ENCODE measurements around the gene TARS1. TPM values are rescaled to one million over a fixed set of nuclear protein-coding genes. Genes with fewer than 3 reads are reported as not detected.
"Not testable (repeated sequence)": the region's sequence is repeated elsewhere in the genome, so short reads cannot be mapped to it uniquely, and the experiment has no call there.

Gene TARS1
- total RNA-seq, 4 donors from 2014 or later = 30.0 to 60.0 (median 39.2) TPM

GRCh38 chr5:33430983-33431382 lies 9.8 kb upstream of the TARS1 start:
- TF ChIP-seq, protein P1, sequence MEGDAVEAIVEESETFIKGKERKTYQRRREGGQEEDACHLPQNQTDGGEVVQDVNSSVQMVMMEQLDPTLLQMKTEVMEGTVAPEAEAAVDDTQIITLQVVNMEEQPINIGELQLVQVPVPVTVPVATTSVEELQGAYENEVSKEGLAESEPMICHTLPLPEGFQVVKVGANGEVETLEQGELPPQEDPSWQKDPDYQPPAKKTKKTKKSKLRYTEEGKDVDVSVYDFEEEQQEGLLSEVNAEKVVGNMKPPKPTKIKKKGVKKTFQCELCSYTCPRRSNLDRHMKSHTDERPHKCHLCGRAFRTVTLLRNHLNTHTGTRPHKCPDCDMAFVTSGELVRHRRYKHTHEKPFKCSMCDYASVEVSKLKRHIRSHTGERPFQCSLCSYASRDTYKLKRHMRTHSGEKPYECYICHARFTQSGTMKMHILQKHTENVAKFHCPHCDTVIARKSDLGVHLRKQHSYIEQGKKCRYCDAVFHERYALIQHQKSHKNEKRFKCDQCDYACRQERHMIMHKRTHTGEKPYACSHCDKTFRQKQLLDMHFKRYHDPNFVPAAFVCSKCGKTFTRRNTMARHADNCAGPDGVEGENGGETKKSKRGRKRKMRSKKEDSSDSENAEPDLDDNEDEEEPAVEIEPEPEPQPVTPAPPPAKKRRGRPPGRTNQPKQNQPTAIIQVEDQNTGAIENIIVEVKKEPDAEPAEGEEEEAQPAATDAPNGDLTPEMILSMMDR (IDR thresholded peaks at IDR 0.05) = no peak
- no peak for TF ChIP-seq EP300 (IDR thresholded peaks at IDR 0.05)
- TF ChIP-seq POLR2AphosphoS5 (IDR thresholded peaks at IDR 0.05) = no peak
- no peak for TF ChIP-seq POLR2A (IDR thresholded peaks at IDR 0.05)
- H3K27me3 ChIP-seq = peaks cover 3% of the 10 kb centered on the region
- no peaks in the 10 kb centered on the region for H3K9me3 ChIP-seq
- no peak overlapping the region for H3K27ac ChIP-seq
- no peak overlapping the region for H3K4me3 ChIP-seq
- no peaks in the 10 kb centered on the region for H3K36me3 ChIP-seq
- 86% methylated on average over 1 of the region's 1 CpG for WGBS
- DNase-seq (ENCODE audit: low spot score in 2 of 2) = no peak
- H3K4me1 ChIP-seq = peaks cover 3% of the 10 kb centered on the region

- no peaks in the 10 kb centered on the region for H3K9me3 ChIP-seq
- no peak for DNase-seq (ENCODE audit: low spot score in 2 of 2)
- TF ChIP-seq EP300 (IDR thresholded peaks at IDR 0.05) = no peak
- H3K36me3 ChIP-seq = no peaks in the 10 kb centered on the region
- WGBS = 80% methylated on average over 1 of the region's 1 CpG
- peaks cover 3% of the 10 kb centered on the region for H3K4me1 ChIP-seq
- H3K27me3 ChIP-seq = peaks cover 3% of the 10 kb centered on the region
- H3K4me3 ChIP-seq = no peak overlapping the region
- H3K27ac ChIP-seq = no peak overlapping the region
Observed at GRCh38 chr5:33432656-33433055, 8.1 kb upstream of the TARS1 start.

- WGBS = 58% methylated on average over 4 of the region's 4 CpGs
- no peak overlapping the region for H3K27ac ChIP-seq
- no peaks in the 10 kb centered on the region for H3K36me3 ChIP-seq
Observed at GRCh38 chr5:33433303-33434240, 7.2 kb upstream of the TARS1 start.

DNA sequence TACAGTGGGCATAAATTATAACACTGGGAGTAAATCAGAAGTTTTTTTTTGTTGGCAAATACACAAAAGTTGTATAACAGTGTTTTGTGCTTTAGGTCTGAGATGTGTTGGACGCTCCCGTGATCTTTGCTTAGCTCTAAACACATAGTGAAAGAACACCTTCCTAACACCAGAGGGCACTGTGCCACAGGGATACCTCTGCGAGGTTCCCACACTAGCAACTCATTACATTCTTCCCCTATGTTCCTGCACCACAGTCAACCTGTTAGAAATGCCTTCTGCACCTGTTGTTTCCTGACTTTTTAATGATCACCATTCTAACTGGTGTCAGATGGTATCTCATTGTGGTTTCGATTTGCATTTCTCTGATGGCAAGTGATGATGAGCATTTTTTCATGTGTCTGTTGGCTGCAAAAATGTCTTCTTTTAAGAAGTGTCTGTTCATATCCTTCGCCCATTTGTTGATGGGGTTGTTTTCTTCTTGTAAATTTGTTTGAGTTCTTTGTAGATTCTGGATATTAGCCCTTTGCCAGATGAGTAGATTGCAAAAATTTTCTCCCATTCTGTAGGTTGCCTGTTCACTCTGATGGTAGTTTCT lies 4.8 kb upstream of the TARS1 start:
- H3K36me3 ChIP-seq; H3K27ac ChIP-seq; DNase-seq (ENCODE audit: low spot score in 2 of 2); H3K9me3 ChIP-seq; H3K27me3 ChIP-seq; H3K4me3 ChIP-seq: not testable (repeated sequence)
- 22% methylated on average over 5 of the region's 5 CpGs for WGBS
- TF ChIP-seq, protein P1 (IDR thresholded peaks at IDR 0.05) = peak; percentile 41 to 69
- H3K4me1 ChIP-seq = peaks cover 14% of the 10 kb centered on the region

More at GRCh38 chr5:33433303-33434240, 7.2 kb upstream of the TARS1 start:
- H3K9me3 ChIP-seq = no peaks in the 10 kb centered on the region
- peaks cover 1% of the 10 kb centered on the region for H3K27me3 ChIP-seq
- no peak overlapping the region for H3K4me3 ChIP-seq
- peaks cover 3% of the 10 kb centered on the region for H3K4me1 ChIP-seq
- no peak for DNase-seq (ENCODE audit: low spot score in 2 of 2)
- TF ChIP-seq, protein P1 (IDR thresholded peaks at IDR 0.05) = no peak
- no peak for TF ChIP-seq POLR2AphosphoS5 (IDR thresholded peaks at IDR 0.05)
- TF ChIP-seq POLR2A (IDR thresholded peaks at IDR 0.05) = no peak
- TF ChIP-seq EP300 (IDR thresholded peaks at IDR 0.05) = no peak

GRCh38 chr5:33438996-33439395 lies 1.8 kb upstream of the TARS1 start:
- no peaks in the 10 kb centered on the region for H3K9me3 ChIP-seq
- peaks cover 34% of the 10 kb centered on the region for H3K4me1 ChIP-seq
- H3K4me3 ChIP-seq = no peak overlapping the region
- H3K27me3 ChIP-seq = no peaks in the 10 kb centered on the region
- no peaks in the 10 kb centered on the region for H3K36me3 ChIP-seq
- no peak overlapping the region for H3K27ac ChIP-seq
- no peak for TF ChIP-seq EP300 (IDR thresholded peaks at IDR 0.05)
- DNase-seq (ENCODE audit: low spot score in 2 of 2) = no peak
- WGBS = 64% methylated on average over 6 of the region's 6 CpGs

GRCh38 chr5:33439905-33440481 lies 772 bp upstream of the TARS1 start:
- DNase-seq (ENCODE audit: low spot score in 2 of 2) = no peak
- Histone ChIP-seq H3K4me1 (peaks cover 34% of the 10 kb centered on the region), H3K4me3 (peak overlapping the region; percentile 78), H3K27me3 (no peaks in the 10 kb centered on the region), H3K9me3 (no peaks in the 10 kb centered on the region), H3K36me3 (no peaks in the 10 kb centered on the region), H3K27ac (peak overlapping the region; percentile 84)
- under 1% methylated on average over 18 of the region's 18 CpGs for WGBS
- TF ChIP-seq POLR2A (IDR thresholded peaks at IDR 0.05) = no peak
- no peak for TF ChIP-seq EP300 (IDR thresholded peaks at IDR 0.05)
- TF ChIP-seq, protein P1 (IDR thresholded peaks at IDR 0.05) = no peak
- TF ChIP-seq POLR2AphosphoS5 (IDR thresholded peaks at IDR 0.05) = no peak

Data from suprapubic skin (tissue), 4 donors.